Limb (tissue), 2 donors: ENCODE data around the gene OR9A2.

Source experiments
- DNase-seq, 2 donors: peaks; one replicate each; pipeline ENCODE4 v3.0.0-alpha.2; 2016; ENCODE audit errors: extremely low spot score in 2 of 2

Gene OR9A2, protein sequence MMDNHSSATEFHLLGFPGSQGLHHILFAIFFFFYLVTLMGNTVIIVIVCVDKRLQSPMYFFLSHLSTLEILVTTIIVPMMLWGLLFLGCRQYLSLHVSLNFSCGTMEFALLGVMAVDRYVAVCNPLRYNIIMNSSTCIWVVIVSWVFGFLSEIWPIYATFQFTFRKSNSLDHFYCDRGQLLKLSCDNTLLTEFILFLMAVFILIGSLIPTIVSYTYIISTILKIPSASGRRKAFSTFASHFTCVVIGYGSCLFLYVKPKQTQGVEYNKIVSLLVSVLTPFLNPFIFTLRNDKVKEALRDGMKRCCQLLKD

DNA sequence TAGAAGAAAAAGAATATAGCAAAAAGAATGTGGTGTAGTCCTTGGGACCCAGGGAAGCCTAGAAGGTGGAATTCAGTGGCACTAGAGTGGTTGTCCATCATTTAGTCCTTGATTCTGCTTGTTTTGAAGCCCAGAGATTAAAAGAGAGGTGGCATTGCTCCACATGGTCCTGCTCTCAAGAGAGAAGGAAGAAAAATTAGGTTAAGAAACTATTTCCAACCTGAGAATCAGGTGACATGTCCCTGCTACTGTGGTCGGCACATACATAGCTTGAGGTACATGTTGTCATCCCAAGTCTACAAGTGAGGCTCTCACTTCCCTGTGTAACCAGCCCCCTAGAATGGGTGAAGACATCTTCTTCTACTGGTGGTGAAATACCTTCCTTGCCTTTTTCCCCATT, at the start of gene OR9A2:
OR9A2 (minus strand) TSS at position 101 of the 400 bp plus-strand sequence; CDS start at position 101, 0 bp downstream.
- DNase-seq, result no peak

DNA sequence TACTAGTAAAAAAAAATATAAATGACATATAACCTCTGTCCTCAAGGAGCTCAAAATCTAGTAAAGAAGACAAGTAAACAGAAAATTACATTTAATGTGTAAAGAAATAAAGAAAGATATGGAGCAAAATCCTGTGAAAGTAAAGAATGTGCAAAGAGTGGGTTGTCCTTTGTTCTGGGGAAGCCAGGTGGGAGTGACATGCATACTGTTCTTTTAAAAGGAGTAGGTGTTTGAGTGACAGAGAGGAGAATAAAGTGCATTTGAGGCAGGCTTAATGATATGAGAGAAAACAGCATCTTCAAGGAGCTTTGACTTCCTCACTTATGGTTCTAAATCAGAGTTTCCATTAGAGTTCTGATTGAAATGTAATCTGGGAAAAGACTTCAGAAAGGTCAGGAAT, 47.2 kb upstream of the OR9A2 start:
- no peak for DNase-seq

DNA sequence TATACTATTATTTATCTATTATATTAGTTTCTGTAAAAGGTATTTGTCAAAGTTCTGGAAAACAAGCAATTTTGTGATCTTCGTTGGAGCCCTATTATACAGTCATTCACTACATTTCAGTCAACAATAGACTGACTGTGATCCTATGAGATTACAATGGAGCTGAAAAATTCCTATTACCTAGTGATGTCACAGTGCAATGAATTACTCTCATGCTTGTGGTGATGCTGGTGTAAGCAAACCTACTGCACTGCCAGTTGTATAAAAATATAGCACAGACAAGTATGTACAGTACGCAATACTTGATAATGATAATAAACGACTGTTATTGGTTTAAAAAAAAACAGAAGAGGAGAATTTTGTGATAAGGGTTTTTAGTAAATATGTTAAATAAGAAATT, 46.6 kb upstream of the OR9A2 start:
- DNase-seq, result no peak

DNA sequence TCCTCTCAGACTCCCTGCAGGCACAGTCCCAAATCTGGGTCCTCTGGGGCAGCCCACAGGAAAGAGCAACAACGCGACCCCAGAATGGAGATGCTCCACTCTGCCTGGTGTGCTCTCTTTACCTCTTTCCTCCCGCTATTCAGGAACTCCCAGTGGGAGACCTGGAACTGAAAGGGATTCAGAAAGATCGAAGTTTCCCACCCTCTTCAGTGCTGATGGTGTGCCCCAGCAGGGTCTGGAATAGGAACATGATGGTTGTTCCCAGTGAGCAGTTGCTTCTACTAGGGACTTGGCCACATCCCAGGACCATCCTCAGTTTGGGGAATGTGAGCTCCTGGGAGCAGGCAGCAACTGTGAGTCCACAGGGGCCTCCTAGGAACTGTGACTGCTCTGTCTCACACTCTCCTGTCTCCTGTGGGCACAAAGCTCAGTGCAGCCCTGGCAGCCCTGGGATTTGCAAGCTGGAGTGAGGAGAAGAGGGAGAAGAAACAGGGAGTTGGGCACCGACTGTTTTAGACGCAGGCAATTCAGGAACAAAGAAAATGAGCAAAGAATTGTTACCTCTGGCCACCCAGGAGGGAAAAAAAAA, 43.1 kb upstream of the OR9A2 start:
- no peak for DNase-seq

DNA sequence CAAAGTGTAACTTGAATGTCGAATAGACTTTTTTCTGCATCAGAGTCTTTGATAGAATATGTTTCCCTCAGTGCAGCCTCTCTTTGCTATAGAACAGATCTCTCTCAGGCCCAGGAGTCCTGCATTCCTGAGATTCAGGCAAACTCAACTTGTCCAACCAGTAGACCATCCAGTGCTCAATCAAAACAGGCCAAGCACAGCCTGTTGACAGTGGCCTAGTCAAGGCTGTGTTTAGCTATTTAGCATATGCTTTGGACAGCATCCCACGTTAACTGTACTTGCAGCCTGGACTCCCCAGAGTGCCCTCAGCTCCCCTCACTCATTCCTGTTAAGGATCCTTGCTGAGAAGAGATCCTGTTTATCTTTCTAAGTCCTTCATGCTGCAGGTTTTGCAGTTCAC, 41.5 kb upstream of the OR9A2 start:
- DNase-seq, result no peak

DNA sequence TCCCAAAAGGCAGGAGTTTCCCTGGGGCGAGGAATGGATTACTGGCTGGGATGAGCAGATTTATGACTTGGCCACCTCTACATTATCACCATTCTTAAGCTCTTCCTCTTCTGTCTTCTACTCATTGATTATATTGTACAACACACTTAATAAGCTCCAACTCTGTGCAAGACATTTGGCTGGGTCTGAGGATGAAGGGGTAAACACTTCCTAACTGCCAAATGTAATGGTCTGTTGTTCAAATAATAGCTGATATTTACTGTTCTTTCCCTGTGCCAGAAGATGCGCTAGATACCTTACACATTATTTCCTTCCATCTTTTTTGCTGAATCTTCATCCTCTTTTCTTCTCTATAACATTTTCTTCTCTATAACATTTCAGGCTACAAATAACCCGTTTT, 36.8 kb upstream of the OR9A2 start:
- DNase-seq, result no peak

DNA sequence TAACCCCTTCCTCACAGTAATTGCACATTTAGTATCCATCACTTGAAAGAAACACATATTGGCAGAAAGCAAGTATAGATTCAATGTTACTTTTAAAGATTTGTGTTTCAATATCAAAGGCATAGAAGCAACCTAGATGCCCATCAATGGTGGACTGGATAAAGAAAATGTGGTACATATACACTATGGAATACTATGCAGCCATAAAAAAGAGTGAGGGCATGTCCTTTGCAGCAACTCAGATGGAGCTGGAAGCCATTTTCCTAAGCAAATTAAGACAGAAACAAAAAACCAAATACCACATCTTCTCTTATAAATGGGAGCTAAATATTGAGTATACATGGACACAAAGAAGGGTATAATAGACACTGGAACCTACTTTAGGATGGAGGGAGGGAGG, 28.8 kb upstream of the OR9A2 start:
- DNase-seq, result no peak

DNA sequence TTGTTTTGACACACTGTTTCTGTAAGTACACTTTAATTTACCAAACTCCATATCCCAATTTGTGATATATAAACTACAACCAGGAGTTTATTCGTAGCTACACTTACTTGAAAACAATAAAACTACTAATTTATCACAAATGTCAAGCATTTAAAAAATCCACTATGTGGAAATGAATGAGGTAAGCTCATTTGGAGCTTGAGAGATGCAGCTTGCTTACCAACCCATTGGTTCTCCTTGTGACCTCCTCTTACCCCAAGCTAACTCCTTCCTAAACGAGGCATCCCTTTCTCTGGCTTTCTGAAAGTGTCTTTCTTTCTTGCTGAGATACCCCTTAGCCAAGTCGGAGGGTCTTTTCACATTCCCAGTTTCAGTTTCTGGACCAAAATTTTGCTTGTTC, 27.7 kb upstream of the OR9A2 start:
- DNase-seq, result no peak

DNA sequence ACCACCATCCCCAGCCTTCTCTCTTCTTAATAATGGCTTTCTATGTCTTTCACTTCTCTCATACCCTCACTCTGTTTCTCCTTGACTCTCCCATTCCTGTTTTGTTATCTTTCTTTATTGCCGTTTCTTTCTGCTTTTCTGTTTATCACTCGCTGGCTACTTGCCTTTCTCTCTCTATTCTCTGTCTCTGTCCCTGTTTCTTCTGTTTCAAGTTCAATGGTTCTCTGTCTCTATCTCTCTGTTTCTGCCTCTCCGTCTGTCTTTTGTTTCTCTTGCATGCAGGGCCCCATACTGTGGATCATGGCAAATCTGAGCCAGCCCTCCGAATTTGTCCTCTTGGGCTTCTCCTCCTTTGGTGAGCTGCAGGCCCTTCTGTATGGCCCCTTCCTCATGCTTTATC, 25.1 kb upstream of the OR9A2 start, which contains the start of gene OR6V1:
OR6V1 (plus strand) TSS at position 301 of the 400 bp plus-strand sequence; CDS start at position 301, 0 bp downstream.
- no peak for DNase-seq

DNA sequence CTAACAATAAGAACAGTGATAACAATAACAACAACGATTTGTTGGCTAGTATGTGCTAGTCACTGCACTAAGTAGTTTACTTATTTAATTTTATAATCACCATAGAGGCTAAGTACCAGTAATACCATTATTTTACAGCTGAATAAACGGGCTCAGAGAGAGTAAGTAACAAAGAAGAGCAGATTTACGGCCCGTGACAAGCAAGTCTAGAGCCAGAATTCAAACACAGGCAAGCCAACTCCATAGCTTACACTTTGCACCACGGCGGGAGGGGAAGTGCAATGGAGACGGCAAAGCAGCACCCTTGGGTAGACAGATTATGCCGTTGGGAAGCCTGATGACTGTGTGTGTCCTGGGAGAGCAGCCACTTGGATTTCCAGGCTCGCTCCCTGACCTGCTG, 24.0 kb upstream of the OR9A2 start:
- no peak for DNase-seq

DNA sequence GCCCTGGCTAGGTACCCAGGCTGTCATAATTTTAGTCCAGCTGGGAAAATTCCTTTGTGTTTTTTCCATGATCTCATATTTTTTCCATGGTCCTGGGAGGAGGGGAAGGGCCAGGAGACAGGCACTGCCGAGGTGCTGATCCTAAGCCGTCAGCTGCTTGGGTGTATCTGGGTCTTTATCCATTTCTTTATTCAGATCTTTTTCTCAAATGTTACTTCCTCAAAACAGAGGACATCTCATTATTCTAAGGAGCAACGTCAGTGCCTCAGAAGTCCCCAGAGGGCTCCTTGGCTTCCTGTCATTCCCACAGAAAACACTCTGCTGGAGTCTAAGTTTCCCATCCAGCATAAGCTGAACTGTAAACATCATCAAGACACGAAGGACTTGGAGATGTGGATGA, 22.4 kb upstream of the OR9A2 start:
- no peak for DNase-seq

DNA sequence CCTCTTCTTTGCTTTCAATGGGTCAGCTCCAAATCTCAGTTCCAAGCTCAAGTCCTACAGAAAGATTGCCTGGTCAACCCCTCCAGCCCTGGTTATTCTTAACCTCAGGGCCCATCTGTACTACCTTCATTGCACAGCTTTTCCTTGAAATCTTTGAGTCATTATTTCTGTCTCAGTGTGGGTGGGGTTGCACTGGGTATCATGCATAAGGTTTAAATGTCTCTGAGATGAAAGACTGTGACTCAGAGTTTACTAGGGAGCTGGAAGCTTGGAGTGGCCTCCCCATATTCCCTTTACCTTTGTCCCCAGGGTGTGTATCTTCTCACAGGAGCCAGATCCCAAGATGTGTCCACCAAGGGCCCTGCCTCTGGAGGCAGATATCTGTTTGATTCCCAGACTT, 21.9 kb upstream of the OR9A2 start:
- DNase-seq, result no peak

DNA sequence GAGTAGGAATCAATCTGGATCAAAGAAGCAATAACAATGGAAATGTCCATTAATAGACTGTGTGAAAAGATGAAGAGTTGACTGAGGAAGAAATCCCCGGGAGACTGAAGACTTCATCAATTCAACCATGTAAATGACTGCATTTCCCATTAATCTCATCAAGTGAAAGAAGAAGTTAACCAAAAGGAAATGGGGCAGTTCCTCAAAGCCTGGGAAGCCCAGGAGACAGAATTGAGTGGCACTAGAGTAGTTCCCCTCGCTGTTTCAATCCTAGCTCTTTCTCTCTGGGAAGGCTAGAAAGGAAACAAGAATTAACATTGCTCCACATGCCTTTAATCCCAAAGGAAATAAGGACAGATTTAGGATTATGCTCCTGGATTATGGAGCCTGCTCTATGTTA, 20.4 kb upstream of the OR9A2 start:
- no peak for DNase-seq

DNA sequence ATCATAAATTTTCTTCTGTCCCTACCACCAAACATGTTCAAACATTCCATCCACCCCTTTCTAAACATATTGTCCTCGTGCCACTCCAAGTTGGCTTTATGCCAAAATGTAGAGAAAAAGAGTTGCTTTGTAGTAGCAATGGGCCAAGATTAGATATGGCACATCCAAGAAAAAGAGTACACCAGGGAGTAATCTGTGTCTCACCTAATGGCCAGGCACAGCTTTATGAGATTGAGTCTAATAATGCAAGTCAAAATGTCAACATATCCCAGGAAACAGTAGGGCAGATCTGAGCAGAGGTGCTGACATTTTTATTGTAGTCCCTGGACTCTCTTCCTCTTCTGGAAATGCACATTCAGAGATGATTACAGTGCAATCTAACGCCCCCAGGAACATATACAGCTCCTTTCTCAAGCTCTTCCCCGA, 19.5 kb upstream of the OR9A2 start:
- no peak for DNase-seq

DNA sequence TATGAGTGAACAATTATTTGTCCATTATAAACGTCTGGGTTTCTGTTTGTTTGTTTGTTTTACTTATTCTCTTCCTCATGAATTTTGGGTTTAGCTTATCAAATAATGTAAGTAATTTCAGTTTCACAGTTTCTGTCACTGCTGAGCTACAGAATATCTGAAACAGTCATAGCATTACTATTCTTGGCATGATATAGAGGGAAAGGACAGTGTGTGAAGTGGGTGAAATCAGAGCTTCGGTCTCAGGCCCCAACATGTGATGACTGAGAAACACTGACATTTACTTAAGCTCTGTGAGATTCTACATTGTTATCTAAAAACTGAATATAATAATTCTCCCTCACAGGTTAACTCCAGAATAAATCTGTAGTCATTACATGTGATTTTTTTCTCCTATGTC, 16.5 kb upstream of the OR9A2 start:
- no peak for DNase-seq

DNA sequence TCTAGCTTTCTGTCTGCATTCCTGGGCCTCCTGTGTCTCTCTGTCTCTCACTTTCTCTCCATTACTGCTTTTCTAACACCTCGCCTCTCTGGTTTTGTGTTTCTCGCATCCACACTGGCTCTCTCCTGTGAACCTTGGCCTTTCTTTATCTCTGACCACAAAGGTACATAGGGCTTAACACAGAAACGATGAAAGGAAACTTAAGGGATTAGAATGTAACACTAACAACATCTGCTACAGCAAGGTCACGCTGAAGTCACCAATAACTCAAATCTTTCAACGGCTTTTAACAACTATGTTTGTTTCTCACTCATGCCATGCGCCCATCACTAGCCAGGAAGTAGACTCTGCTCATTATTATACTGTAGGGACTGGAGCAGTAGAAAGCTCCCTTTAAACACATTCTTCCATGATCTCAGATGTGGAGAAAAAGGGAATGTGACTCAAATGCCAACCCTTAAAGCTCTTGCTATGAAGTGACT, 15.9 kb upstream of the OR9A2 start:
- peak in 1 of 2 donors; percentile 35 for DNase-seq

DNA sequence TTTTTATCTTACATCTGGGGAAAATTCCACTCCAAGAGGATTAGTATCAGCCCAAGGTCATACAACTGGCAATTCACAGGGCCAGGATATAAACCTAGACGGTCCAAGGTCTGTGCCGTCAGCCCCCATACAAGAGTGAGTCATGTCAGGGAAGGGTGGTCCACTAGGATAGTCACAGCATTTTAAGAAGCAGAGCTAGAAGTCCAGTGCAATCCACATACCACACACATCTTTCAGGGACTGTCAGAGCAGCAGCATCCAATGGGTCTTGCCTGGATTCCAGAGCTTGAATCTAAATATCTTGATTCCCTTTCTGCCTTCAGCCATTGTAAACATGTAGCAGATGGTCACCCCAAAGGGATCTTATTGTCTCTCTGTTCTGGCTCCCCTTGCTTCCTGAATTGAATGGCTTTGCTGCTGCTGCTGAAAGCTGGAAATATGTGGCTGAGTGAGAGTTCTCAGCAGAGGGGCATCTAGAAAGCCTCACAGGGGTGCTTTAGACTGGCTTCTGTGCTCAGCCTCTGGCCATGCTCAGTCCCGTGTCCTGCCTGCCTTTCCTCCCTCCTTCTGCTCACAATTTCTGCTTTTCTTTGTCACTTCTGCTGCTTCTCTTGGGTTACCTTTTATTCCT, 15.3 kb upstream of the OR9A2 start:
- DNase-seq, result no peak

DNA sequence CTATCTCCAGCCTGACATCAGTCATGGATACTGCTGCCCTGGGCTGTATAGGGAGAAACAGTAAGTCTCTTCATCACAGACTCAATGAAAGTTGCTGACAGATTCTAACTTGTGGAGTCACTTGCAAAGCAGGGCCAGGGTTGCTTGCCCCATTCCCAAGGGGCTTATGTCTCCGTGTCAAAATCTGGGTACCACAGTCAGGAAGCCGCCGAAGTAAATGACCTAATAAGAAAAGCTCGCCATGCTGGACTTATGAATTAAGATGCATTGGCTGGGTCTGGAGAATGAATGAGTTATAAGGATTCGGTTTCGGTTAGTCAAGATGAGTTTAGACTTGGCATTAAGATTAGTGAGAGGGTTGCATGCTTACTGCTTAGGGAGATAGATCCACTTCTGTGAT, 14.4 kb upstream of the OR9A2 start:
- no peak for DNase-seq

DNA sequence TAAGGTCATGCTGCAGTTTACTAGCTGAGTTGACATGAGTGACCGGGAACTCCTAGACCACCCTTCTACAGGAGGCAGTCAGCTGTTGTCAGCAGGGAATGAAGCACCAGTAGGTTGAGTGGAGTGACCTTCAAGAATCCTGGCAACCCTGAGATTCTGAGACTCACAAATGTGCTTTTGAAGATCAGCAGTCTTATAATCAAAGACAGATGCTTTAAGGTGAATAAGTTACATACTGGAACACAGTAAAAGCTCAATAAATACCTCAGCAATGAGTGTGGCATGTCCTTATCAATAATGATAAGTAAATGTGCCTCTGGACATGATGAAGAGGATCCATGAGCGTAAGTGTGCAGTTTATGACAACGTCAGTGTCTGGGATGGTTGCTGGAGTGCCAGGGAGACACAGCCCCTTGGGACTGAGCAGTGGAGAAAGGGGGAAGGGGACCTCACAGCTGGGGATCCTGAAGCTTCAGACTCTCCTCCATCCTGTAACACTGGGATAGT, 13.3 kb upstream of the OR9A2 start:
- DNase-seq, result no peak

DNA sequence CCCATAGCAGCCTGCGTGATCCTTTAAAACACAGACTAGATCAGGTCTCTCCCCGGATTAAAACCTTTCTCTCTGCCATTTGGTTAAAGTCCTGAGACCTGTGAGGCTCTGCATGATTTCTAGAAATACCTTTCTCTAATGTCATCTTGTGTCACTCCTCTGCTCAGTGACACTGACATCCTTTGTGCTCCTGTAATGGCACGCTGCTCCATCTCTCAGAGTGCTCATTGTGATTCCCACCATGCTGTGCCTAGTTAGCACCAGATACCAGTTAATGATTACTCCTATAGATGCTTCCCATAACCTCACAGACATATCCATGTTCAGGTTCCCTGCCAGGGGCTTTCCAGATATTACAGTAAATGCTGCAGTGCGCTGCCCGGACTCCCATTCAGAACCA, 11.7 kb upstream of the OR9A2 start:
- DNase-seq, result no peak

DNA sequence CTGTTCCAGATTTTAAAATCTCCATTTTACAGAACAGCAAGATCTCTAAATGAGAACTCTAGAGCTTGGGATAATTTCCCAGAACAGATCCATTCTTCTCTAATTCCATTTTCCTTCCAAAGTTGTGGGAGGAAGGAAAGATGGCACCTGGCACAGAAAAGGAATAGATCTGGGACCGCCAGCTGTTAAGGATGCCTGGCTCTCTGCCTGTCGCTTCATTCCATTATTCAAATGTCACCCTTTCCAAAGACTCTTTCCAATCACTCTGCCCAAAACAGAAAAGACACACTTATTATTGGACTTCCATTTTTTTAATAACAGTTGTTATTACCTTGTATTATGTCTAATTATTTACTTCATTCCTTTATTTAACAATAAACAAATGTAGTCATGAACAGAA, 751 bp upstream of the OR9A2 start:
- no peak for DNase-seq

DNA sequence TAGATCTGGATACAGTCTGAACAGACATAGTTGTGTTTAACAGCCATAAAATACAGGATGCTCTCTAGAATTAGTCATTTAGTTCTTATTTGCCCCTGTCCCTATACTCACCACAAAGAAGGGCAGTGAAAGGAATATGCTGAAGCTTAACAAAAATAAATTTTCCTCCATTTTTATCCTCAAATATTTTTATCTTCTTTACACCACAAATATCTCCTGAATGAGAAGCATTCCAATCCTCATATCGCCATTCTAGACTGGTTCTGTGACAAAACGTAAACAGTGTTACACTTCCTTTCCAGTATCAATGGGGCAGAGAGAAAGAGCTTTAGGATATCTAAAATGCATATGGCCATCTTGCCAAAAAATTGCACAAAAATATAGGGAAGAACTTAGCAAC, 1.6 kb downstream of the OR9A2 start:
- no peak for DNase-seq

DNA sequence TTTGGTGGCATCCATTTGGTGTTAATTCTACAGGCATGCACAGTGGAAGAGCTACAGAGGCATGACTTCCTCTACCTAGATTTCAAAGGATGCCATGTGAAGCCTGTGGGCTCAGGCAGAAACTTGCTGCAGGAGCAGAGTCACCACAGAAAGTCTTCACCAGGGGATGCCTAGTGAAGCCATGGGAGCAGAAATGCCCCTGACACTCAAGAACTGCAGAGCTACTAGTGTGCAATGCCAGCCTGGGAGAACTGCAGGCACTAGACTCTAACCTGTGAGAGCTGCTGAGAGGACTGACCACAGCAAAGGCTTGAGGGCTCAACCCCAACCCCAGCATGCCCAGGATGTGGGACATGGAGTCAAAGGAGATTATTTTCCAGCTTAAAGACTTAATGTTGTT, 3.9 kb downstream of the OR9A2 start:
- no peak for DNase-seq
